HUES48 (cell line): ENCODE data around the gene CFI.

Experiments
- H3K27ac ChIP-seq: one replicate; pipeline ENCODE4 v1.7.0; 2013; ENCODE audit warnings: low read depth, low read length, inconsistent platforms
- H3K27me3 ChIP-seq: 2 replicates; pipeline ENCODE4 v1.6.1; 2013; ENCODE audit warnings: mild to moderate bottlenecking, low read length; ENCODE audit not compliant: control insufficient read depth, insufficient read depth
- H3K36me3 ChIP-seq: 2 replicates; pipeline ENCODE4 v1.6.1; 2013; ENCODE audit warnings: low read length; ENCODE audit not compliant: control insufficient read depth, insufficient read depth
- H3K4me1 ChIP-seq: 2 replicates; pipeline ENCODE4 v1.6.1; 2013; ENCODE audit warnings: mild to moderate bottlenecking, low read length; ENCODE audit not compliant: control insufficient read depth, insufficient read depth
- H3K4me3 ChIP-seq: 2 replicates; pipeline ENCODE4 v1.5.1; 2013; ENCODE audit warnings: mild to moderate bottlenecking, low read depth, low read length
- H3K9ac ChIP-seq: 2 replicates; pipeline ENCODE4 v1.6.1; 2013; ENCODE audit warnings: mild to moderate bottlenecking, low read depth, low read length, moderate library complexity
- H3K9me3 ChIP-seq: 2 replicates; pipeline ENCODE4 v1.6.1; 2013; ENCODE audit warnings: low read length; ENCODE audit not compliant: control insufficient read depth, insufficient read depth

Gene CFI

DNA sequence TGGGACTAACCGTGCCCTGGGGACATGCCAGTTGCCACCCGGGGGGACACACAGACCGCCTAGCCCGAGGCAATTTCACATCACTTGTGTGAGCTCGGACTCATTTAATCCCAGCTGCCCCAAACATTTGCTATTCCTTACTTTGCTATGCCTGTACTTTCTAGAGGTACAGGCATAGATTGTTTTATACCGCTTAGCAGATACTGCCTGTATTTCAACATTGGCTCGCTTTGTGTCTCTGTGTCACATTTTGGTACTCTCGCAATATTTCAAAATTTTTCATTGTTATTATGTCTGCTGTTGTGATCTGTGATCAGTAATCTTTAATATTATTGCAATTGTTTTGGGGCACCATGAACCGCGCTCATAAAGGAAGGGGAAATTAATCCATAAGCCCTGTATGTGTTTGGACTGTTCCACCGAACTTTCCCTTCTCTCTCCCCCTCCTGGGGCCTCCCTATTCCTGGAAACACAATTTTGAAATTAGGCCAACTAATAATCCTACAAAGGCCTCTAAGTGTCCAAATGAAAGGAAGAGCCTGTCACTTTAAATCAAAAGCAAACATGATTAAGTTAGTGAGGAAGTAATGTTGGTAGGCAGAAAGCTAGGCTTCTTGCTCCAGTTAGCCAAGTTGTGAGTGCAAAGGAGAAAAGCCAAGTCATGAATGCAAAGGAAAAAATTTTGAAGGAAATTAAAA is 98.0 kb downstream of the CFI start:
- peaks cover 14% of the 10 kb centered on the region; the same call in 1 of the 2 replicates for H3K36me3 ChIP-seq
- H3K27ac ChIP-seq, result peak overlapping the region; percentile 87
- peaks cover 17% of the 10 kb centered on the region; the same call in 1 of the 2 replicates for H3K4me1 ChIP-seq
- H3K9me3 ChIP-seq, result no peaks in the 10 kb centered on the region
- peak overlapping the region; percentile 89; the same call in 1 of the 2 replicates for H3K9ac ChIP-seq
- no peaks in the 10 kb centered on the region for H3K27me3 ChIP-seq
- H3K4me3 ChIP-seq, result peak overlapping the region; percentile 89

GRCh38 chr4:109702950-109703663 is 98.7 kb downstream of the CFI start, which contains the start of gene CASP6:
Gene CASP6, minus strand, starts transcription at chr4:109703445. Its CDS starts 50 bp downstream, at chr4:109703395.
- peak within 1 kb of the TSS; percentile 89 for H3K4me3 ChIP-seq
- peak within 1 kb of the TSS; percentile 89 for H3K9ac ChIP-seq
- H3K9me3 ChIP-seq, result no peaks in the 10 kb centered on the region
- peaks cover 10% of the 10 kb centered on the region; the same call in 1 of the 2 replicates for H3K36me3 ChIP-seq
- H3K27me3 ChIP-seq, result no peaks in the 10 kb centered on the region
- peak within 1 kb of the TSS; percentile 87 for H3K27ac ChIP-seq
- peaks cover 17% of the 10 kb centered on the region; the same call in 1 of the 2 replicates for H3K4me1 ChIP-seq

- Histone ChIP-seq H3K27ac (no peak overlapping the region), H3K36me3 (peaks cover 15% of the 10 kb centered on the region; the same call in 1 of the 2 replicates), H3K9me3 (no peaks in the 10 kb centered on the region), H3K27me3 (no peaks in the 10 kb centered on the region), H3K4me1 (peaks cover 17% of the 10 kb centered on the region; the same call in 1 of the 2 replicates), H3K4me3 (peak overlapping the region; percentile 89), H3K9ac (peak overlapping the region; percentile 89)
These were observed 100.0 kb downstream of the CFI start for GRCh38 chr4:109701566-109702410.

GRCh38 chr4:109699553-109700225 is 102.1 kb downstream of the CFI start:
- Histone ChIP-seq H3K9ac (no peak overlapping the region), H3K9me3 (no peaks in the 10 kb centered on the region), H3K36me3 (peaks cover 24% of the 10 kb centered on the region; the same call in 1 of the 2 replicates), H3K27ac (no peak overlapping the region), H3K27me3 (no peaks in the 10 kb centered on the region), H3K4me1 (peaks cover 17% of the 10 kb centered on the region; the same call in 1 of the 2 replicates), H3K4me3 (no peak overlapping the region)

DNA sequence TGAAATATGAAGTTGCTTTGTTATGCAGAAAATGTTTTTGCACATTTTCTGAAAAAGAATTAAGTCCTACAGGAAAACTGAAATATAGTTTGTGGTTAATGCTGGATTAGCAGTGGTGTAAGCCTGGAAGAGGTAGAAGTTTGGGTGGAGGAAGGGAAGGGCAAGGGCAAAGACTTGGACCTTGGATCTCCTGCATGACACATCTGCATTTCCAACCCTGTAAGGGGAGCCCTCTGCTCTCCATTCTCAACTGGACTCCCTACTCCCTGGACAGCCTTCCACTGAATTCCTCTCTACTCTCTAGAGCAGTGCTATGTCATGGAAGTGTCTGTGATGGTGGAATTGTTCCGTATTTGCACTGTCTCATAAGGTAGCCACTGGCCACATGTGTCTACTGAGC is 103.1 kb downstream of the CFI start:
- no peak overlapping the region for H3K27ac ChIP-seq
- H3K4me1 ChIP-seq, result peaks cover 13% of the 10 kb centered on the region; the same call in 1 of the 2 replicates
- peaks cover 32% of the 10 kb centered on the region for H3K36me3 ChIP-seq

DNA sequence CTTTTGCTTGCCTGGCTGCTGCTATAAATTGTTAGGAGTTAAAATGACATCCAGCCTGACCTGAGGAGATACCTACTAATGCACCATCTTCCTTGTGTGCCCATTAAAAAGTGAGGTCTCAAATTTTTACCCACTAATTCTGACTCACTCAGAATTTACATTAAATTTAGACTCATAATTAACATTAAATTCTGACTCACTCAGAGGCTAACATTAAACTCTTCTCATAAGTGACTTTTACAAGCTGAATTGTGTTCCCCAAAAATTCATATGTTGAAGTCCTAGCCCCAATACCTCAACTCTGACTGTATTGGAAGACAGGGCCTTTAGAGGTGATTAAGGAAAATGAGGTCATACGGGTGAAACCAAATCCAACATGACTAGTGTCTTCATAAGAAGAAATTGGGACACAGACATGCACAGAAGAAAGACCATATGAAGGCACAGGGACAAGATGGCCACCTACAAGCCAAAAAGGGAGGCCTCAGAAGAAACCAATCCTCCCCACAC is 110.3 kb downstream of the CFI start:
- H3K4me3 ChIP-seq, result no peak overlapping the region
- H3K9me3 ChIP-seq, result no peaks in the 10 kb centered on the region
- no peaks in the 10 kb centered on the region for H3K27me3 ChIP-seq
- no peak overlapping the region for H3K27ac ChIP-seq
- no peaks in the 10 kb centered on the region for H3K4me1 ChIP-seq
- H3K36me3 ChIP-seq, result peaks cover 52% of the 10 kb centered on the region
- no peak overlapping the region for H3K9ac ChIP-seq

More for the DNA sequence above, 103.1 kb downstream of the CFI start:
- H3K4me3 ChIP-seq, result no peak overlapping the region
- H3K9ac ChIP-seq, result no peak overlapping the region
- H3K27me3 ChIP-seq, result no peaks in the 10 kb centered on the region
- no peaks in the 10 kb centered on the region for H3K9me3 ChIP-seq
